Measurements from ENCODE around the gene ZNF157. TPM values are rescaled to one million over a fixed set of nuclear protein-coding genes. Genes with fewer than 3 reads are reported as not detected.

The ZNF157 gene
- total RNA-seq, 1 donor = not detected

DNA sequence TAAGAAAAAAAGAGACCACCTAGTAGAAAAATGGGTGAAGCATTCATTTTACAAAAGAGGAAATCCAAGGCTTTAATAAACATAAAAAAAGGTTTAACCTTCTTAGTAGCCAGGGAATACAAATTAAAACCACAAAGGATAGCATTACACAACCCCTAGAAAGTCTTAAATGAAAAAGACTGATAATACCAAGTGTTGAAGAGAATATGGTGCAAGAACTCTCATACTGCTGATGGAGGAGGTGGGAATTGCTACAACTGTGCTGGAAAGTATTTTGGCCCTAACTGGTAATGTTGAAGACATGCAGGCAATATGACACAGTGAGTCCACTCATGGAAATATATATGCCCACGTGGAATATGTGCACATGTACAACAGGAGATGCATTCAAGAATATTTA lies 90.2 kb downstream of the ZNF157 start:
- TF ChIP-seq, protein P1, sequence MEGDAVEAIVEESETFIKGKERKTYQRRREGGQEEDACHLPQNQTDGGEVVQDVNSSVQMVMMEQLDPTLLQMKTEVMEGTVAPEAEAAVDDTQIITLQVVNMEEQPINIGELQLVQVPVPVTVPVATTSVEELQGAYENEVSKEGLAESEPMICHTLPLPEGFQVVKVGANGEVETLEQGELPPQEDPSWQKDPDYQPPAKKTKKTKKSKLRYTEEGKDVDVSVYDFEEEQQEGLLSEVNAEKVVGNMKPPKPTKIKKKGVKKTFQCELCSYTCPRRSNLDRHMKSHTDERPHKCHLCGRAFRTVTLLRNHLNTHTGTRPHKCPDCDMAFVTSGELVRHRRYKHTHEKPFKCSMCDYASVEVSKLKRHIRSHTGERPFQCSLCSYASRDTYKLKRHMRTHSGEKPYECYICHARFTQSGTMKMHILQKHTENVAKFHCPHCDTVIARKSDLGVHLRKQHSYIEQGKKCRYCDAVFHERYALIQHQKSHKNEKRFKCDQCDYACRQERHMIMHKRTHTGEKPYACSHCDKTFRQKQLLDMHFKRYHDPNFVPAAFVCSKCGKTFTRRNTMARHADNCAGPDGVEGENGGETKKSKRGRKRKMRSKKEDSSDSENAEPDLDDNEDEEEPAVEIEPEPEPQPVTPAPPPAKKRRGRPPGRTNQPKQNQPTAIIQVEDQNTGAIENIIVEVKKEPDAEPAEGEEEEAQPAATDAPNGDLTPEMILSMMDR (IDR thresholded peaks at IDR 0.05; ENCODE audit: insufficient read depth, low read length) = no peak
- DNase-seq (ENCODE audit: low read depth) = no peak
- H3K4me3 ChIP-seq (ENCODE audit: low read depth, low read length) = no peak overlapping the region

Small RNA genes within 50 kb of the gene (small RNA-seq; reads per million reads assigned to genes)
- 0.19 reads per million for gene SNORA11C

Other genes with a start within 250 kb of the ZNF157 start
- 45.5 and 94.4 TPM in 2 replicates for gene NDUFB11, start 225.9 kb upstream of the ZNF157 start, total RNA-seq (ENCODE audit: low replicate concordance)
- gene RBM10, start 225.4 kb upstream of the ZNF157 start, total RNA-seq (ENCODE audit: low replicate concordance) = 22.7 and 37.9 TPM in 2 replicates
- gene UBA1, start 176.7 kb upstream of the ZNF157 start, total RNA-seq (ENCODE audit: low replicate concordance) = 93.3 and 214 TPM in 2 replicates
- 25.3 and 91.6 TPM in 2 replicates for gene CDK16, start 151.9 kb upstream of the ZNF157 start, total RNA-seq (ENCODE audit: low replicate concordance)
- 11.0 and 41.8 TPM in 2 replicates for gene USP11, start 137.6 kb upstream of the ZNF157 start, total RNA-seq (ENCODE audit: low replicate concordance)
- 10.1 and 10.5 TPM in 2 replicates for gene ZNF41, start 112.6 kb downstream of the ZNF157 start, total RNA-seq (ENCODE audit: low replicate concordance)
- gene ARAF, start 190.6 kb downstream of the ZNF157 start, total RNA-seq (ENCODE audit: low replicate concordance) = 9.2 and 20.9 TPM in 2 replicates
- 834 and 863 TPM in 2 replicates for gene TIMP1, start 211.9 kb downstream of the ZNF157 start, total RNA-seq (ENCODE audit: low replicate concordance)
- gene SYN1, start 249.3 kb downstream of the ZNF157 start, total RNA-seq (ENCODE audit: low replicate concordance) = 0.09 TPM in 1 of 2 replicates, not detected in the other

Measured in fibroblast of the aortic adventitia (primary cell).